ENCODE measurements around the gene ZNF576.
"Not testable (repeated sequence)": the region's sequence is repeated elsewhere in the genome, so short reads cannot be mapped to it uniquely, and the experiment has no call there.

Gene ZNF576

DNA sequence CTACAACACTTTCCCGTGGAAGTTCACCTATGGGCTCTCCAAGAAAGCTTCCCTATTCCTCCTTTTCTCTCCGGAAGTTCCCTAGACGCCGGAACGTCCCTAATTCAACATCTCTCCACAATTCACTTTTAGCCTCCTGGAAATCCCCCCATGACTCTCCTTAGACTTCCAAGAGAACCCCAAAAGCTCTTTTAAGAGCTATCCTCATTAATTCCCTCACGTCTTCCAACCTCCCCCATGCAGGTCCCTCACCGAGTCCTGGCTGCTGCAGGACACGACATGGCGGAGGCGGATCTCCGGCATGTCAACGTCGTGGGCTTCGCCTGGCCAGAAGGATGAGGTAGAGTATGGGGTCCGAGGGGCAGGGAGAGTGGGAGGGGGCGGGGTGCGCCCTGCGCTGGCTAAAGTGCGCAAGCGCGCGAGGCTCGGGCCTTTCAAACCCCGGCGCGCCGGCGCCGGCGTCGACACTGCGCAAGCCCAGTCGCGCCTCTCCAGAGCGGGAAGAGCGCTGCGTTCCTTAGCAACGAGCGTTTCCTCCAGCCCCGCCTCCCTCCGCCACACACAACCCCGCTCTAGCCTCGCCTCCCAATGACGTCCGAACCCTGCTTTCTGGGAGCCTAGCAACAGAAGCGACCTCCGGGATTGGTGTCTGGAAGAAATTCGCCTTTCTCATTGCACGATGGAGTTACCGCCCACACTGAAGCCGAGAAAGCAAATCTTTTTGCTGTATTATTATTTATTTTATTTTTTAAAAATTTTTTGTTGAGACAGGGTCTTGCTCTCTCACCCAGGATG, 21.0 kb upstream of the ZNF576 start, which contains the start of the genes PINLYP and XRCC1:
PINLYP (plus strand) TSS at position 646 of the 795 bp plus-strand sequence. CDS start 1,391 bp downstream, outside the sequence.
XRCC1 (minus strand) TSS at position 372 of the 795 bp plus-strand sequence; CDS start at position 303, 69 bp downstream.
- DNase-seq (ENCODE audit: low read depth in 3 of 3) = peak; percentile 91 to 97 (median 95)

DNA sequence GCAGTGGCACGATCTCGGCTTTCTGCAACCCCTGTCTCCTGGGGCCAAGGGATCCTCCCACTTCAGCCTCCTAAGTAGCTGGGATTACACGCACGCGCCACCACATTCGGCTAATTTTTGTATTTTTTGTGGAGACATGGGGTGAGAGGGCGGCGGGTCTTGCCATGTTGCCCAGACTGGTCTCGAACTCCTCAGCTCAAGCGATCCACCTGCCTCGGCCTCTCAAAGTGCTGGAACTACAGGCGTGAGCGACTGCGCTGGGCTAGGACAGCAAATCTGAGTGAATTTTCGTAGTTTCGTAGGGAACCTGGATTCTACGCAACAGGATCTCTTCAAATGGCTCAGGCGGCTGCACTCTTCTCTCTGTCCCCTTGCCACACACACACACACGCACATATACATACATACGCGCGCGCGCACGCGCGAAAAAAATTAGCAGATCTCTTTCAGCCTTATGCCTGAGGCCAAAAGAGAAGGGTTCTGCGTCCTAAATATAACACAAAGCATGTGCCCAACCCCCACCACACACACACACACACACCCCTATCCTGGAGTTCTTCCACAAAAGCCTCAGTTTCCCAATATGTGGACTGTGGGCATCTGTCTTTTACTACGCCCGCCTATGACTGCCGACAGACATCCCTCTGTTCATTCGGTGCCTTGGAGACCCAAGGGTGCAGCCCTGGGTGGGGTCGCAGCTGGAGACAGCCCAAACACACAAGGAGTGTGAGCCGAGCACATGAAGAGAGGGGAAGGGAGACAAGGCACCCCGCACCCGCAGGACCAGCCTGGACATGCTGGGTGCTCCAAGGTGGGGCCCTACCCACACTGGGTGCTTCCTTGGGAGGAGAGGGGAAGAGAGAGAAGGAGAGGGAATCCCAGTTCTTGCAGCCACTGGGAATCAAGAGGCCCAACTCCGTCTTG, 20.2 kb upstream of the ZNF576 start:
- DNase-seq (ENCODE audit: low read depth in 3 of 3) = no peak

DNA sequence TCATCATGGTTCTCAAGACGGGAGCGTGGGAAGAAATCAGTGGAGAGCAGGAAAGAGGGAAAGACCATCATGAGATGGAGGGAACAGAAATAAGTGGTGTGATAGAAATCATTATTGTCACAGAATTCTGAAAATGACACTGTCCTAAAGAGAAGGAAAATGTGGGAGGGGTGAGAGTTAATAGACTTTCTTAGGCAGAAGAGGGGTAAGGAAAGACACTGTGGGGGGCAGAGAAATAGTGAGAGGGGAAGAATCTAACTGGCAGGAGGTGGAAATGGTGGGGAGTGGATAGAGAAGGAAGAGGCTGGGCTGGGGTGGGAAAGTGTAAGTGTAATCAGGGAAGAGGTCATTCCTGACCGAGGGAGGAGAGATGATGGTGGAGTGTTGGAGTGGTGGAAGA, 17.6 kb upstream of the ZNF576 start:
- DNase-seq (ENCODE audit: low read depth in 3 of 3) = no peak

- no peak for DNase-seq (ENCODE audit: low read depth in 3 of 3)
These were observed 14.9 kb upstream of the ZNF576 start for GRCh38 chr19:43581467-43581866.

DNA sequence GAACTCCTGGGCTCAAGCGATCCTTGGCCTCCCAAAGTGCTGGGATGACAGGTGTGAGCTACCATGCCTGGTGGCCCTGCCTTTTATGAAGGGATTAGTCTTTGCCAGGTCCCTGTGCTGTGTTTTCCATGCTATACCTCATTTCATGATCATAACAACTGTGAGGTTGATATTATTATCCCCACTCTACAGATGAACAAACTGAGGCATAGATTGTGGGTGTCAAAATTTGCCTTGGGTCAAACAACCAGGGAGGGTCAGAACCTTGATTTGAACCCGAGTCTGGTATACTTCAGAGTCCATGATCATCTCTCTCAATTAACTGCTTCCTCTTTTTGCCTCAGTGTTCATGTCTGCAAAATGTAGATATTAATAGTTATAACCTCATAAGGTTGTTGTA, 13.9 kb upstream of the ZNF576 start:
- no peak for DNase-seq (ENCODE audit: low read depth in 3 of 3)

- no peak for DNase-seq (ENCODE audit: low read depth in 3 of 3)
These were observed 11.9 kb upstream of the ZNF576 start for GRCh38 chr19:43584484-43584883.

DNA sequence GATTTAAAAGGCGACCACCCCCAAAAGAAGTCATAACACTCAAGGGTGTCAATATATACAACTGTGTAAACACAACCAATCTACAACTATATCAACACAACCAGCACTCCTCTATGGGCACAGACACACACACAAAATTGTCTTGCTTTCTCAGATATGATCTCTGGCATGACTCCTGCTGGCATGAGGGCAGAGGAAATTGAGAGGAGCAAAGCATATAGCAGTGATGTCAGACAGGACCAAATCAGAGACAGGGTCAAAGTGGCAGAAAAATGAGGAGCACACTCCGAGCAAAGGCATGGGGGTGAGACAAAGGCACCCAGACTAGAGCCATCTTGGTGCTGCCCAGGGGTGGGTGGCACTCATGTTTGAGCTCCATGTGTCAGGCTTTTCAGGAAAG, 10.0 kb upstream of the ZNF576 start:
- DNase-seq (ENCODE audit: low read depth in 3 of 3) = no peak

GRCh38 chr19:43587029-43587428, 9.4 kb upstream of the ZNF576 start:
- DNase-seq (ENCODE audit: low read depth in 3 of 3) = not testable (repeated sequence)

- DNase-seq (ENCODE audit: low read depth in 3 of 3) = no peak
These were observed 7.1 kb upstream of the ZNF576 start for GRCh38 chr19:43589277-43589676.

DNA sequence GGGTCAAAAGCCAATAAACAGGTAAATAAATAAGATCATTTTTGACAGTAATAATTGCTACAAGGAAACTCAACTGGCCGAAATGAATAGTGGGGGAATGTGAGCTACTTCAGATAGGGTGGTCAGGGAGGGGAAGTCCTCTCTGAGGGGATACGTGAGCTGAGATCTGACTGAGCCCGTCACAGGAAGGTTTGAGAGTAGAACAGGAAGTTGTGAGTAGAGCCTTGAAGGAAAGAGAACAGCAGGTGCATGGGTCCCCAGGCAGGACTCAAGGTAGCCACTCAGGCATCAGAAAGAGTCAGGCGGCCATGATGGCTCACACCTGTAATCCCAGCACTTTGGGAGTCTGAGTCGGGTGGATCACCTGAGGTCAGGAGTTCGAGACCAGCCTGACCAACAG, 6.7 kb upstream of the ZNF576 start:
- no peak for DNase-seq (ENCODE audit: low read depth in 3 of 3)

- no peak for DNase-seq (ENCODE audit: low read depth in 3 of 3)
These were observed 4.3 kb upstream of the ZNF576 start for GRCh38 chr19:43591904-43592772.

GRCh38 chr19:43592800-43593350, 3.5 kb upstream of the ZNF576 start:
- no peak for DNase-seq (ENCODE audit: low read depth in 3 of 3)

DNA sequence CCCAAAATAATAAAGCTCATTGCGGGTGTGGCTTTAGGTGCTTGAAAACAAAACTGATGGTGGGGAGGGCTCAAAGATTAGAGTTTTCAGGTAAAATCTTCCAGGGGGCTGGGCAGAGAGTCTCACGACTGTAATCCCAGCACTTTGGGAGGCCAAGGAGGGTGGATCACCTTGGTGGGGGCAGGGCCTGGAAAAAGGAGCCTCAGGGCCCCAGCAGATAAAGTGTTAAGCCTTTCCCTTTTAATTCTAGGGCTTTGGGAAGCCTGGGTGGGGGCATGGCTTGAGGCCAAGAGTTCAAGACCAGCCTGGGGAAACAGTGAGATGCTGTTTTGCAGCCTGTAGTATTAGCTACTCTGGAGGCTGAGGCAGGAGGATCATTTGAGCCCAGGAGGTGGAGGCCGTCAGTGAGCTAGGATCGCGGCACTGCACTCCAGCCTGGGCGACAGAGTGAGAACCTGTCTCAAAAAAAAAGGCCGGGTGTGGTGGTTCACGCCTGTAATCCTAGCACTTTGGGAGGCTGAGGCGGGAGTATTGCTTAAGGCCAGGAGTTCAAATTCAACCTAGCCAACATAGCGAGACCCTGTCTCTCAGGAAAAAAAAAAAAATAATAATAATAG, 2.2 kb upstream of the ZNF576 start:
- DNase-seq (ENCODE audit: low read depth in 3 of 3) = no peak

GRCh38 chr19:43594710-43595604, 1.4 kb upstream of the ZNF576 start:
- peak; percentile 46 to 65 (median 49) for DNase-seq (ENCODE audit: low read depth in 3 of 3)

- no peak for DNase-seq (ENCODE audit: low read depth in 3 of 3)
These were observed 793 bp upstream of the ZNF576 start for GRCh38 chr19:43595605-43595998.

GRCh38 chr19:43596842-43597461, 557 bp downstream of the ZNF576 start:
- DNase-seq (ENCODE audit: low read depth in 3 of 3) = no peak

DNA sequence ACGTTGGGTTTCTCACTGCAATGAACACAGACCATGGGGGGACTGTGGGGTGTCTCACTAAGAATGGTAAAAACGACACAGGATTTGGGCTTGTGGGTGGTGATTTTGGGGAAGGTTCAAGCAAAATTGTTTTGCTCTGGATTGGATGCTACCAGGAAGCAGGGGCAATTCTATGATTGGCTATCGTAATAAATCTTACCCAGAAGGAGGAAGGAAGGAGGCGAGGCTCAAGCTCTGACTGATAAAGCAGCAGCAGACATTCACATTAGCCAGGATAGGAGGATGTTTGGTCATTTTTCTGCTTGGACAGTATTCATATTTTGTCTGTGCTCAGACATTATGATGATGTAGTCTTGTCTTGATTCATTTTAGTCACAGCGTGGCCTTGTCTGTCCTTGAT, 1.5 kb downstream of the ZNF576 start:
- DNase-seq (ENCODE audit: low read depth in 3 of 3) = no peak

GRCh38 chr19:43598445-43599240, 2.2 kb downstream of the ZNF576 start:
- no peak for DNase-seq (ENCODE audit: low read depth in 3 of 3)
